Measurements from ENCODE around the gene CEBPG.

GRCh38 chr19:33333151-33333550 is 40.4 kb upstream of the CEBPG start:
- TF ChIP-seq CTCF (IDR thresholded peaks at IDR 0.05) (no peak), POLR2A (IDR thresholded peaks at IDR 0.05) (no peak)
